SU-DHL-6 (cell line): ENCODE data around the gene BCLAF3.

Experiments
- CTCF ChIP-seq: fragments of 200-600 bp; sonication (generic); IDR thresholded peaks from one replicate; pipeline ENCODE4 v1.5.1; 2017; ENCODE audit warnings: antibody characterized with exemption, mild to moderate bottlenecking, low read length, moderate library complexity; ENCODE audit not compliant: insufficient read depth, poor library complexity, severe bottlenecking
- EZH2phosphoT487 ChIP-seq: fragments of 200-600 bp; sonication (generic), shearing (Covaris generic); conservative IDR thresholded peaks from 2 replicates; pipeline ENCODE4 v1.6.1; 2018; ENCODE audit warnings: mild to moderate bottlenecking, antibody characterized with exemption, low read length, moderate library complexity, mixed read lengths

DNA sequence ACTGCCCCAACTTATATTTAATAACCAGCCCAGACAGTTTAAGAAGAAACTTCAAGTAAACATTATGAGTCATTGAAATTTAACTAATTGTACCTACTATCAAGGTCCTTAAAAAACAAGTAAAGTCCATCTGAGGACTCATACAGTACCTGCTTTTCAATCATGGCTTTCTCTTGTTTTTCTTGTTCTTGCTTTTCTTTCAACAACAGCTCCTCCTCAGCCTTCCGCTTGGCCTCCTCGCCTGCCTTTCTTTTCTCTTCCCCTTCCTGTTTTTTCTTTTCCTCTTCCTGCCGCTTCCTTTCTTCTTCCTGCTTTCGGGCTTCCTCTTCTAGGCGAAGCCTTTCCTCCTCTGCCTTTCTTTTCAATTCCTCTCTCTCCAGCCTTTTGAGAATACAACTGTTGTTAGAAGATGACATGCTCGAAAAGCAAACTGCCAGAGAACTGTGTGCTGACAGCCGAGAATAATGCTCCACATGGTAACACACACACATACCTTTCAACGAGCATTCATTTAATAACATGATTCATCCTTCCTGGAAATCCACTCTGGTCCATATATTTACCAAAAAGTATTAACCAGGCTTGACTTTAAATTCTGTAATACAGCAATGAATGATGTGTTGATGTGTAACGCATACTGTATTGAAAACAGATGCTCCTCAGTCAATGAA lies 25.2 kb upstream of the BCLAF3 start:
- TF ChIP-seq CTCF (no peak), EZH2phosphoT487 (no peak)
